GM12801 (cell line): ENCODE data around the gene BICC1.

Experiments used
- TF ChIP-seq, protein P1 (sequence below): IDR thresholded peaks from one replicate; pipeline ENCODE4 v1.5.1; 2011; ENCODE audit warnings: control low read depth; ENCODE audit not compliant: insufficient read length; ENCODE audit errors: extremely low read depth

Gene BICC1

DNA sequence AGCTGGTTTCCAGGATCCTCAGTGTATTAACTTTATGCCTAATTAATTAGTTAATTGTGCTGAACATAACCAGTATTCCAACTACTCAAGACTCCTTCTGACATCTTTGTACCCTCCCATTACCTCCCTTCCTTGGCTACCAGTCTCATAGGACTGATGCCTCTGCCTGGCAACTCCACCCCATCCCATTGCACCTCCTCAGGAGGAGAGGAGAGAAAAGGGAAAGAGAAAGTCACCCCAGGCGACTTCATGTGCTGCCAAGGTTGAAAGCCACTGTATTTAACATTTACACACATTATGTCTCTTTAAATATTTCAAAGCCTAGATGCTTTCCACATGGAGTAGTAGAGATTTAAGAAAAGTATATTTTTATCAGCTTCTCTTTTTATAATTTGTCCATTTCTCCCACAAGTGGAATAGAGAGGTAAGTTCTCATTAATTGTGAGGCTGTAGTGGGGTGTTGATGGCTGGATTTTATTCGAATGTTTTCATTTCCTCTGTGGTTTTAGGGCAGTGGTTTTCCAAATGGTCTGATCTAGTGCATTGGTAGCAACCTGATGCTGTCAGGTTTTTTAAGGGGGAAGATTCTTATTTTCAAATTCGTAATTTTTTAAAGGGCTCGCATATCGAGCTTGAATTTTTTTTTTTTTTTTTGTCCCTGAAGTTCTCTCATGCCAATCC is 148.0 kb downstream of the BICC1 start:
- TF ChIP-seq, protein P1, sequence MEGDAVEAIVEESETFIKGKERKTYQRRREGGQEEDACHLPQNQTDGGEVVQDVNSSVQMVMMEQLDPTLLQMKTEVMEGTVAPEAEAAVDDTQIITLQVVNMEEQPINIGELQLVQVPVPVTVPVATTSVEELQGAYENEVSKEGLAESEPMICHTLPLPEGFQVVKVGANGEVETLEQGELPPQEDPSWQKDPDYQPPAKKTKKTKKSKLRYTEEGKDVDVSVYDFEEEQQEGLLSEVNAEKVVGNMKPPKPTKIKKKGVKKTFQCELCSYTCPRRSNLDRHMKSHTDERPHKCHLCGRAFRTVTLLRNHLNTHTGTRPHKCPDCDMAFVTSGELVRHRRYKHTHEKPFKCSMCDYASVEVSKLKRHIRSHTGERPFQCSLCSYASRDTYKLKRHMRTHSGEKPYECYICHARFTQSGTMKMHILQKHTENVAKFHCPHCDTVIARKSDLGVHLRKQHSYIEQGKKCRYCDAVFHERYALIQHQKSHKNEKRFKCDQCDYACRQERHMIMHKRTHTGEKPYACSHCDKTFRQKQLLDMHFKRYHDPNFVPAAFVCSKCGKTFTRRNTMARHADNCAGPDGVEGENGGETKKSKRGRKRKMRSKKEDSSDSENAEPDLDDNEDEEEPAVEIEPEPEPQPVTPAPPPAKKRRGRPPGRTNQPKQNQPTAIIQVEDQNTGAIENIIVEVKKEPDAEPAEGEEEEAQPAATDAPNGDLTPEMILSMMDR = no peak

DNA sequence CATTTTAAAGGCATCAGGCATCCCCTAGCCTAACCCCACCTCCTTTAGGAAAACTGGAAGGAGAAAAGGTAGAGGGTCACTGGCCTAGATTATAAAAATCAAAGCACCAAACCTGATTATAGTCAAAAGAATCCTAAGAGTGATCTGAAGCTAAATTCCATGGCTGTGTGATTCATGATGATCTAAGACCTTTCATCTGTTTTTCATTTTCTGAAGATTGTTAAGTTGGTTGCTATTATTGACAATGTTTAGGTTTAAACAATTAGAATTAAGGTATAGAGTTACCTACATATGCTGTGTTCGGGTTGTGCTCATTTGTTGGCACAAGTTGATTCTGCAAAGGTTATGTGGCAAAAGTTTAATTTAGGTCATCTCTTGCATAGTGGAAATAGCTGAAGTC is 148.7 kb downstream of the BICC1 start:
- TF ChIP-seq, protein P1 = no peak

GRCh38 chr10:58661902-58662301 is 149.2 kb downstream of the BICC1 start:
- TF ChIP-seq, protein P1 = no peak

GRCh38 chr10:58662314-58662713 is 149.6 kb downstream of the BICC1 start:
- TF ChIP-seq, protein P1 = no peak

DNA sequence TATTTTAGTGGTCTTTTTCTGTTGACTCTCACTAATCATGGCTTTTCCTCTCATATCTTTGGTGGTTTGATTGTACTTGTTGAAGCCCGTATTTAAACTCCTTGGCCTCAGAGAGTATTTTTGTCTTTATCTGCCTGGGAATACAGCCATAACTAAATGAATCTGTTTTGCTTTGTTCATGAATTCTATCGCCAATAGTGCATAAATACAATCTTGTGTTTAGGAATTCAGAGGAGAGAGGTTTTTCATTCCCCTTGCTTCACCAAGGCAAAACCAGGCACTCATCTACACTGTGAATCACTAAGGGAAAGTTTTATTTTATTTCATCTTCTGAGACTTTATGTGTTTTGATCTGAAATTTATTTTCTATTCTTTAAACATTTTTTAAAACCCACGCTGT is 152.7 kb downstream of the BICC1 start:
- TF ChIP-seq, protein P1 = no peak

- TF ChIP-seq, protein P1 = no peak
Observed at GRCh38 chr10:58666024-58666423, 153.4 kb downstream of the BICC1 start.

DNA sequence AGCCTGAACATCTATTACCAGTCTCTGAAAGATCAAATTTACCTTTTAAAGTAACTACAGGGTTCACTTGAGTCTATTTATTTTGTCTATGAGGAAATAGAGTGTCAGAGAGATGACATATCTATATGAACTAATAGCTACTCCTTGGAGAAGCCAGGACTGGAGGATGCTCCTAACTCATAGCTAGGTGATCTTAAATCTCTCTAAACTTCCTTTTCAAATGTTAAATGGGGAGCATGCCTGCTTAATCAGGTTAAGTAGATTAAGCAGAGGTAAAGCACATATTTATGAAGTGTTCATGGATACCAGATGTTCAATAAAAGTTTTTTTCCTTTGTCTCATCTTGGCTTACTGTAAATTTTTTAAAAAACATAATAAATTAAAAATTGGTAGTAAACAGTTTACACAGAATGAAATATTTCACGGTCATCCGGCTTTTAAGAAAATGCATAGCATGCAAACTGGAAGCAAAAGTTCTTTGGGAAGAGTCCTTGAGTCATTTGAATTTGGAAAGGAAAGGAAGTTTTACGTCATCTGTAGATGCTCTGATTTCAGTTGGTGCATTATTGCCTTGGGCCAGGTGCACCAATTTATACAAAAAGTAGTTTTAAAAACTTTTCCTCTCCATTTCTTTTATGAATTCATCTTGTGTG is 155.1 kb downstream of the BICC1 start:
- TF ChIP-seq, protein P1 = no peak
